Sigmoid colon (tissue), 4 donors: Measurements from ENCODE around the gene RNF223.

ENCODE experiments used
- POLR2A ChIP-seq, 2 donors: fragments of 450-650 bp; IDR thresholded peaks; one replicate each; pipeline ENCODE4 v1.6.1; 2016; ENCODE audit warnings: antibody characterized with exemption in 2 of 2, mild to moderate bottlenecking in 2 of 2, moderate library complexity in 2 of 2
- POLR2AphosphoS5 ChIP-seq, 4 donors: sonication (generic); formaldehyde crosslinking; IDR thresholded peaks; one replicate each; pipeline ENCODE4 v1.6.1; 2017; ENCODE audit warnings: antibody characterized with exemption in 4 of 4
- TF ChIP-seq, protein P1 (sequence below), 4 experiments: fragments of 450-650 bp in 3 of 4; fragments of 200-600 bp in 1 of 4; IDR thresholded peaks; one replicate each; pipeline ENCODE4 v1.5.1; 2016 to 2019; ENCODE audit warnings: antibody characterized with exemption in 4 of 4, mild to moderate bottlenecking in 3 of 4, moderate library complexity in 2 of 4

DNA sequence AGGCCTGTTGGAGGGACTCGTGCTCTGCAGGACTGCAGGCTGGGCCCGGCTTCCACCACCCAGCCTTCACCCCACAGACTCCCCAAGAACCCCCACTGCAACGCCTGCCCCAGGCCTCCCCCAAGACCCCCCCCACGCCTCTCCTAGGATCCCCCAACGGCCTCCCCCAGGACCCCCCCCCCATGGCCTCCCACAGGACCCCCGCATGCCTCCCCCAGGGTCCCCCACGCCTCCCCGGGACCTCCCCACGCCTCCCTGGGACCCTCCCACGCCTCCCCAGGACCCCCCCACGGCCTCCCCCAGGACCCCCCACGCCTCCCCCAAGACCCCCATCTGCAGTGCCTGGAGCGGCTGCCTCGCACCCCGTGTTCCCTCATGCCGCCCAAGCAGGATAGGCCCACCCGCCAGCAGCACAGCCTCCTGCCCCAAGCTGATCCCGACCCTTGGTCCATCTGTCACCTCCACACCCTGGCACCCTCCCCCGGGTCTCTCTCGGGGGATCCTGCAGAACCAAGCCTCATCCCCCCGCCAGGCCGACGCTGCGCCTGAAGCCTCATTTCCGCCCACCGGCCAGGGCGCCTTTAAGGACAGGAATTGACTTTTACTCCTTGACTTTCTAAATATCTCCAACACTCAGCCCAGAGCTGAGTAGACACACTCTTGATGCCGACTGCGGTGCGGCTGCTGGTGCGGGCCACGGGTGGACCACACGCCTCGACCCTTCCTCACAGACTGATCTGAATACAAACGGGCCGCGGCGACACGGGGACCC lies 14.1 kb upstream of the RNF223 start:
- no peak for TF ChIP-seq POLR2AphosphoS5 (IDR thresholded peaks at IDR 0.05)
- TF ChIP-seq, protein P1, sequence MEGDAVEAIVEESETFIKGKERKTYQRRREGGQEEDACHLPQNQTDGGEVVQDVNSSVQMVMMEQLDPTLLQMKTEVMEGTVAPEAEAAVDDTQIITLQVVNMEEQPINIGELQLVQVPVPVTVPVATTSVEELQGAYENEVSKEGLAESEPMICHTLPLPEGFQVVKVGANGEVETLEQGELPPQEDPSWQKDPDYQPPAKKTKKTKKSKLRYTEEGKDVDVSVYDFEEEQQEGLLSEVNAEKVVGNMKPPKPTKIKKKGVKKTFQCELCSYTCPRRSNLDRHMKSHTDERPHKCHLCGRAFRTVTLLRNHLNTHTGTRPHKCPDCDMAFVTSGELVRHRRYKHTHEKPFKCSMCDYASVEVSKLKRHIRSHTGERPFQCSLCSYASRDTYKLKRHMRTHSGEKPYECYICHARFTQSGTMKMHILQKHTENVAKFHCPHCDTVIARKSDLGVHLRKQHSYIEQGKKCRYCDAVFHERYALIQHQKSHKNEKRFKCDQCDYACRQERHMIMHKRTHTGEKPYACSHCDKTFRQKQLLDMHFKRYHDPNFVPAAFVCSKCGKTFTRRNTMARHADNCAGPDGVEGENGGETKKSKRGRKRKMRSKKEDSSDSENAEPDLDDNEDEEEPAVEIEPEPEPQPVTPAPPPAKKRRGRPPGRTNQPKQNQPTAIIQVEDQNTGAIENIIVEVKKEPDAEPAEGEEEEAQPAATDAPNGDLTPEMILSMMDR (IDR thresholded peaks at IDR 0.05), result no peak
- TF ChIP-seq POLR2A (IDR thresholded peaks at IDR 0.05), result no peak
